ENCODE results near the gene IFI27L2. TPM values are rescaled to one million over a fixed set of nuclear protein-coding genes. Genes with fewer than 3 reads are reported as not detected.

IFI27L2 gene
- total RNA-seq, 1 donor from 2014 or later, result 81.0 TPM

- Histone ChIP-seq H3K36me3 (ENCODE audit: control insufficient read depth, insufficient read depth, low read length) (no peaks in the 10 kb centered on the region), H3K27me3 (ENCODE audit: control insufficient read depth, insufficient read depth, low read length) (no peaks in the 10 kb centered on the region), H3K4me3 (ENCODE audit: low read depth, low read length) (no peak overlapping the region)
- DNase-seq (ENCODE audit: low read depth), result no peak
- TF ChIP-seq CTCF (IDR thresholded peaks at IDR 0.05; ENCODE audit: insufficient read depth, low read length, poor library complexity, severe bottlenecking), result no peak
Measured at GRCh38 chr14:94103554-94104150, 25.8 kb downstream of the IFI27L2 start.

GRCh38 chr14:94102768-94103482, 26.5 kb downstream of the IFI27L2 start:
- Histone ChIP-seq H3K36me3 (ENCODE audit: control insufficient read depth, insufficient read depth, low read length) (no peaks in the 10 kb centered on the region), H3K4me3 (ENCODE audit: low read depth, low read length) (no peak overlapping the region), H3K27me3 (ENCODE audit: control insufficient read depth, insufficient read depth, low read length) (no peaks in the 10 kb centered on the region)
- no peak for TF ChIP-seq CTCF (IDR thresholded peaks at IDR 0.05; ENCODE audit: insufficient read depth, low read length, poor library complexity, severe bottlenecking)
- DNase-seq (ENCODE audit: low read depth), result no peak

GRCh38 chr14:94101748-94102147, 27.7 kb downstream of the IFI27L2 start:
- no peaks in the 10 kb centered on the region for H3K27me3 ChIP-seq (ENCODE audit: control insufficient read depth, insufficient read depth, low read length)
- TF ChIP-seq CTCF (IDR thresholded peaks at IDR 0.05; ENCODE audit: insufficient read depth, low read length, poor library complexity, severe bottlenecking), result no peak
- H3K4me3 ChIP-seq (ENCODE audit: low read depth, low read length), result no peak overlapping the region
- no peaks in the 10 kb centered on the region for H3K36me3 ChIP-seq (ENCODE audit: control insufficient read depth, insufficient read depth, low read length)
- DNase-seq (ENCODE audit: low read depth), result no peak

- Histone ChIP-seq H3K36me3 (ENCODE audit: control insufficient read depth, insufficient read depth, low read length) (no peaks in the 10 kb centered on the region), H3K4me3 (ENCODE audit: low read depth, low read length) (no peak overlapping the region), H3K27me3 (ENCODE audit: control insufficient read depth, insufficient read depth, low read length) (no peaks in the 10 kb centered on the region)
- TF ChIP-seq CTCF (IDR thresholded peaks at IDR 0.05; ENCODE audit: insufficient read depth, low read length, poor library complexity, severe bottlenecking), result no peak
- peak; percentile 57 for DNase-seq (ENCODE audit: low read depth)
Measured at GRCh38 chr14:94100847-94101246, 28.6 kb downstream of the IFI27L2 start.

GRCh38 chr14:94099006-94099405, 30.4 kb downstream of the IFI27L2 start:
- no peaks in the 10 kb centered on the region for H3K27me3 ChIP-seq (ENCODE audit: control insufficient read depth, insufficient read depth, low read length)
- no peak for DNase-seq (ENCODE audit: low read depth)
- no peak for TF ChIP-seq CTCF (IDR thresholded peaks at IDR 0.05; ENCODE audit: insufficient read depth, low read length, poor library complexity, severe bottlenecking)
- no peaks in the 10 kb centered on the region for H3K36me3 ChIP-seq (ENCODE audit: control insufficient read depth, insufficient read depth, low read length)
- H3K4me3 ChIP-seq (ENCODE audit: low read depth, low read length), result no peak overlapping the region
